Mammary epithelial cell (primary cell): ENCODE results near the gene PTP4A2.

Source experiments
- CTCF ChIP-seq, 2 donors: IDR thresholded peaks in 1 of 2; conservative IDR thresholded peaks in 1 of 2; 2 replicates each; pipeline ENCODE4 v1.5.1; 2011 to 2012; ENCODE audit warnings: inconsistent platforms in 2 of 2, low read length in 2 of 2, mild to moderate bottlenecking in 2 of 2, control low read depth in 1 of 2, low read depth in 1 of 2; ENCODE audit not compliant: insufficient read depth in 1 of 2; ENCODE audit errors: extremely low read depth in 1 of 2
- EZH2 ChIP-seq: IDR thresholded peaks from 2 replicates; pipeline ENCODE4 v1.6.1; 2012; ENCODE audit warnings: low read length, inconsistent platforms, borderline replicate concordance

DNA sequence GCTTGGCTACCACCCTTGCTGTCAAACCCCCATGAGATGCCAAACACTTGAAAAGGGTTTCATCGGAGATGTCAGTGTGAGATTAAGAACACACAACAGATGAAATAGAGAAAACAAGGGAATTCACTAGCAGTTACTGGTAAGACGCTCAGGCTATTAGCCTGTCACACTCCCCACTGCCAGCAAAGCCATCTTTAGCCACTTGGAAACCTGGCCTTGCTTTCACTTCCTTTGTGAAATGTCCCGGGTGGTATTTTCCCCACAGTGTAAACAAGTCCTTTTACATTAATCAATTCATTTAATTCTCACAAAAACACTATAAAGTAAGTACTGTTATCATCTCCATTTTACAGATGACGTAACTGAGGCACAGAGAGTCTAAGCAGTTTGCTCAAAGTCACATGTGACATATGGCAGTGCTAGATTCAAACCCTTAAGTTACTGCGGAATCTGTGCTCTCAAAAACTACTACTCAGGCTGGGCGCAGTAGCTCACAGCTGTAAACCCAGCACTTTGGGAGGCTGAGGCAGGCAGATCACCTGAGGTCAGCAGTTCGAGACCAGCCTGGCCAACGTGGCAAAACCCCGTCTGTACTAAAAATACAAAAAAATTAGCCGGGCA, 42.8 kb upstream of the PTP4A2 start:
- TF ChIP-seq CTCF (conservative IDR thresholded peaks at IDR 0.05 in 1 of 2, IDR thresholded peaks at IDR 0.05 in 1 of 2; ENCODE audit: extremely low read depth in 1 of 2, insufficient read depth in 1 of 2, low read depth in 1 of 2, low read length in 2 of 2), result no peak
- TF ChIP-seq EZH2, result no peak
